ENCODE data around the gene MLC1.

Gene MLC1

GRCh38 chr22:50063589-50064393 is 21.4 kb downstream of the MLC1 start:
- no peak overlapping the region for H3K4me3 ChIP-seq (ENCODE audit: low read depth, low read length)
- TF ChIP-seq CTCF (IDR thresholded peaks at IDR 0.05; ENCODE audit: borderline replicate concordance, insufficient read depth, low read depth, low read length) = no peak

- no peak for TF ChIP-seq CTCF (IDR thresholded peaks at IDR 0.05; ENCODE audit: borderline replicate concordance, insufficient read depth, low read depth, low read length)
- H3K4me3 ChIP-seq (ENCODE audit: low read depth, low read length) = no peak overlapping the region
These were observed 22.6 kb downstream of the MLC1 start for GRCh38 chr22:50062509-50063135.

- no peak for TF ChIP-seq CTCF (IDR thresholded peaks at IDR 0.05; ENCODE audit: borderline replicate concordance, insufficient read depth, low read depth, low read length)
- H3K4me3 ChIP-seq (ENCODE audit: low read depth, low read length) = no peak overlapping the region
These were observed 23.3 kb downstream of the MLC1 start for GRCh38 chr22:50061824-50062355.

GRCh38 chr22:50061141-50061823 is 23.9 kb downstream of the MLC1 start:
- TF ChIP-seq CTCF (IDR thresholded peaks at IDR 0.05; ENCODE audit: borderline replicate concordance, insufficient read depth, low read depth, low read length) = no peak

GRCh38 chr22:50060441-50061140 is 24.6 kb downstream of the MLC1 start:
- no peak overlapping the region for H3K4me3 ChIP-seq (ENCODE audit: low read depth, low read length)
- TF ChIP-seq CTCF (IDR thresholded peaks at IDR 0.05; ENCODE audit: borderline replicate concordance, insufficient read depth, low read depth, low read length) = no peak

More at GRCh38 chr22:50061141-50061823, 23.9 kb downstream of the MLC1 start:
- H3K4me3 ChIP-seq (ENCODE audit: low read depth, low read length) = no peak overlapping the region

GRCh38 chr22:50059881-50060262 is 25.4 kb downstream of the MLC1 start:
- H3K4me3 ChIP-seq (ENCODE audit: low read depth, low read length) = no peak overlapping the region
- no peak for TF ChIP-seq CTCF (IDR thresholded peaks at IDR 0.05; ENCODE audit: borderline replicate concordance, insufficient read depth, low read depth, low read length)

Data from GM12875 (cell line).